Natural killer cell (primary cell): ENCODE measurements around the gene ADSS1. TPM values are rescaled to one million over a fixed set of nuclear protein-coding genes. Genes with fewer than 3 reads are reported as not detected.

Source experiments
- ATAC-seq, 3 donors: fragments of 150-1000 bp in 2 of 3; fragments of 200-7000 bp in 1 of 3; cut with Tn5 transposase; 1 replicate in 1 of 3; 2 replicates in 2 of 3; pipeline ENCODE4 v1.10.0; 2021; ENCODE audit warnings: mild to moderate bottlenecking in 2 of 3, moderate library complexity in 2 of 3
- DNase-seq, 2 donors: peaks; one replicate each; pipeline versions ENCODE4 v3.0.0 to v3.0.0-alpha.2; 2013 to 2021; ENCODE audit warnings: mixed read lengths in 1 of 2
- H3K27ac ChIP-seq: one replicate; pipeline ENCODE4 v1.5.1; 2013; ENCODE audit warnings: mild to moderate bottlenecking, low read length
- H3K27me3 ChIP-seq: one replicate; pipeline ENCODE4 v1.6.1; 2013; ENCODE audit warnings: low read length; ENCODE audit not compliant: control insufficient read depth, insufficient read depth
- H3K36me3 ChIP-seq: one replicate; pipeline ENCODE4 v1.6.1; 2013; ENCODE audit warnings: low read length; ENCODE audit not compliant: control insufficient read depth, insufficient read depth
- H3K4me1 ChIP-seq: one replicate; pipeline ENCODE4 v1.6.1; 2013; ENCODE audit warnings: low read length; ENCODE audit not compliant: control insufficient read depth, insufficient read depth
- H3K4me3 ChIP-seq: one replicate; pipeline ENCODE4 v1.5.1; 2013; ENCODE audit warnings: low read length
- H3K9me3 ChIP-seq: one replicate; pipeline ENCODE4 v1.6.1; 2013; ENCODE audit warnings: low read length; ENCODE audit not compliant: control insufficient read depth, insufficient read depth
- H3K27ac Mint-ChIP-seq, 2 donors: one replicate each; pipeline ENCODE4 v1.8.0; 2022; ENCODE audit warnings: mild to moderate bottlenecking in 2 of 2, mixed read lengths in 2 of 2, moderate library complexity in 1 of 2
- H3K27me3 Mint-ChIP-seq, 2 donors: one replicate each; pipeline ENCODE4 v1.8.0; 2022; ENCODE audit warnings: low read depth in 2 of 2, mixed read lengths in 2 of 2
- H3K36me3 Mint-ChIP-seq: one replicate; pipeline ENCODE4 v1.8.0; 2022; ENCODE audit warnings: mixed read lengths
- H3K4me1 Mint-ChIP-seq, 2 donors: one replicate each; pipeline ENCODE4 v1.8.0; 2022; ENCODE audit warnings: mixed read lengths in 2 of 2
- H3K4me3 Mint-ChIP-seq: one replicate; pipeline ENCODE4 v1.8.0; 2022; ENCODE audit warnings: mild to moderate bottlenecking, moderate library complexity, mixed read lengths
- H3K9me3 Mint-ChIP-seq, 2 donors: one replicate each; pipeline ENCODE4 v1.8.0; 2022; ENCODE audit warnings: mixed read lengths in 2 of 2
- WGBS: methylation state at CpG from one replicate; pipeline ENCODE4 v1.1.7; 2013; ENCODE audit warnings: missing lambda C conversion rate; ENCODE audit not compliant: insufficient coverage; 5-methylcytosine and 5-hydroxymethylcytosine counted together
- intact Hi-C: fragments of 100-400 bp; cut with micrococcal nuclease; formaldehyde crosslinking; loops from one replicate; pipeline ENCODE4 v1.14.2; 2022
- total RNA-seq, 4 donors: library from RNA; stranded (reverse); fragments of 120-200 nt in 1 of 4; gene quantifications; one replicate each; pipeline versions ENCODE4 v1.2.3 to v1.2.4, GENCODE V29; 2013 to 2022
- TF ChIP-seq, protein P1 (sequence below): fragments of 200-600 bp; IDR thresholded peaks from one replicate; pipeline ENCODE4 v1.8.0; 2022; ENCODE audit warnings: antibody characterized with exemption

ADSS1 gene
- total RNA-seq, 3 donors from 2014 or later (not counting 1 experiment from before 2014, with no cell fraction given) = 2.1 to 2.7 (median 2.5) TPM

DNA sequence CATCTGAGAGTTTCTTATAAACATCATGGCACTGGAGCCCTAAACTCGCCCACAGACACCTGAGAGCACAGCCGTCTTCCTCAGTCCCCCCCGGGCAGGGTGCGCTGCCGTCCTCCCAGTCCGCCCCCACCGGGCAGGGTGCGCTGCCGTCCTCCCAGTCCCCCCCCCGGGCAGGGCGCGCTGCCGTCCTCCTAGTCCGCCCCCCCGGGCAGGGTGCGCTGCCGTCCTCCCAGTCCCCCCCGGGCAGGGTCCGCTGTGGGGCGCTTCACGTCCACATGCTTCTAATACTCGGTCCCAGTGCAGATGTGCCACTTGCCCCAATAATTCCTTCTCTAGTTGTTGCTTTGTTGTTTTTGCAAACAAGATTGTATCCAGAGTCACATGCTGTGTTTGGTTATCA lies 6.9 kb upstream of the ADSS1 start:
- WGBS = 91% methylated on average over 22 of the region's 22 CpGs
- H3K27ac Mint-ChIP-seq = no peak overlapping the region

GRCh38 chr14:104717646-104718045 lies 6.4 kb upstream of the ADSS1 start:
- 49% methylated on average over 20 of the region's 20 CpGs for WGBS
- Mint-ChIP-seq H3K4me3 (no peak overlapping the region), H3K27me3 (no peaks in the 10 kb centered on the region)

More for the DNA sequence above, 6.9 kb upstream of the ADSS1 start:
- TF ChIP-seq, protein P1, sequence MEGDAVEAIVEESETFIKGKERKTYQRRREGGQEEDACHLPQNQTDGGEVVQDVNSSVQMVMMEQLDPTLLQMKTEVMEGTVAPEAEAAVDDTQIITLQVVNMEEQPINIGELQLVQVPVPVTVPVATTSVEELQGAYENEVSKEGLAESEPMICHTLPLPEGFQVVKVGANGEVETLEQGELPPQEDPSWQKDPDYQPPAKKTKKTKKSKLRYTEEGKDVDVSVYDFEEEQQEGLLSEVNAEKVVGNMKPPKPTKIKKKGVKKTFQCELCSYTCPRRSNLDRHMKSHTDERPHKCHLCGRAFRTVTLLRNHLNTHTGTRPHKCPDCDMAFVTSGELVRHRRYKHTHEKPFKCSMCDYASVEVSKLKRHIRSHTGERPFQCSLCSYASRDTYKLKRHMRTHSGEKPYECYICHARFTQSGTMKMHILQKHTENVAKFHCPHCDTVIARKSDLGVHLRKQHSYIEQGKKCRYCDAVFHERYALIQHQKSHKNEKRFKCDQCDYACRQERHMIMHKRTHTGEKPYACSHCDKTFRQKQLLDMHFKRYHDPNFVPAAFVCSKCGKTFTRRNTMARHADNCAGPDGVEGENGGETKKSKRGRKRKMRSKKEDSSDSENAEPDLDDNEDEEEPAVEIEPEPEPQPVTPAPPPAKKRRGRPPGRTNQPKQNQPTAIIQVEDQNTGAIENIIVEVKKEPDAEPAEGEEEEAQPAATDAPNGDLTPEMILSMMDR = no peak
- no peaks in the 10 kb centered on the region for H3K9me3 ChIP-seq
- Mint-ChIP-seq H3K9me3 (no peaks in the 10 kb centered on the region), H3K4me3 (no peak overlapping the region), H3K27me3 (no peaks in the 10 kb centered on the region), H3K36me3 (no peaks in the 10 kb centered on the region), H3K4me1 (peaks cover 5 to 11% of the 10 kb centered on the region in 2 donors)
- no peaks in the 10 kb centered on the region for H3K36me3 ChIP-seq
- peaks cover 3% of the 10 kb centered on the region for H3K4me1 ChIP-seq
- intact Hi-C loops = no loop called here
- H3K4me3 ChIP-seq = no peak overlapping the region
- H3K27me3 ChIP-seq = no peaks in the 10 kb centered on the region
- no peak for ATAC-seq
- H3K27ac ChIP-seq = no peak overlapping the region
- no peak for DNase-seq

GRCh38 chr14:104718147-104718546 lies 5.9 kb upstream of the ADSS1 start:
- H3K9me3 ChIP-seq = no peaks in the 10 kb centered on the region
- no peak for DNase-seq
- no peak overlapping the region for H3K4me3 Mint-ChIP-seq
- H3K27me3 Mint-ChIP-seq = no peaks in the 10 kb centered on the region
- no peak for ATAC-seq
- TF ChIP-seq, protein P1 = no peak
- WGBS = 81% methylated on average over 10 of the region's 10 CpGs
- H3K36me3 Mint-ChIP-seq = no peaks in the 10 kb centered on the region
- H3K4me1 Mint-ChIP-seq = peaks cover 5 to 11% of the 10 kb centered on the region in 2 donors
- no peak overlapping the region for H3K27ac ChIP-seq
- H3K4me1 ChIP-seq = peaks cover 4% of the 10 kb centered on the region
- H3K27me3 ChIP-seq = no peaks in the 10 kb centered on the region
- no peaks in the 10 kb centered on the region for H3K9me3 Mint-ChIP-seq
- H3K27ac Mint-ChIP-seq = no peak overlapping the region
- no peak overlapping the region for H3K4me3 ChIP-seq
- no peaks in the 10 kb centered on the region for H3K36me3 ChIP-seq
- intact Hi-C loops = no loop called here

More at GRCh38 chr14:104717646-104718045, 6.4 kb upstream of the ADSS1 start:
- no peaks in the 10 kb centered on the region for H3K36me3 ChIP-seq
- H3K27ac ChIP-seq = no peak overlapping the region
- ATAC-seq = peak in 1 of 3 donors; percentile 49
- peaks cover 5 to 11% of the 10 kb centered on the region in 2 donors for H3K4me1 Mint-ChIP-seq
- no peaks in the 10 kb centered on the region for H3K9me3 ChIP-seq
- H3K9me3 Mint-ChIP-seq = no peaks in the 10 kb centered on the region
- no peak overlapping the region for H3K27ac Mint-ChIP-seq
- H3K4me1 ChIP-seq = peaks cover 3% of the 10 kb centered on the region
- TF ChIP-seq, protein P1 = no peak
- intact Hi-C loops = no loop called here
- no peak overlapping the region for H3K4me3 ChIP-seq
- no peak for DNase-seq
- no peaks in the 10 kb centered on the region for H3K36me3 Mint-ChIP-seq
- no peaks in the 10 kb centered on the region for H3K27me3 ChIP-seq

DNA sequence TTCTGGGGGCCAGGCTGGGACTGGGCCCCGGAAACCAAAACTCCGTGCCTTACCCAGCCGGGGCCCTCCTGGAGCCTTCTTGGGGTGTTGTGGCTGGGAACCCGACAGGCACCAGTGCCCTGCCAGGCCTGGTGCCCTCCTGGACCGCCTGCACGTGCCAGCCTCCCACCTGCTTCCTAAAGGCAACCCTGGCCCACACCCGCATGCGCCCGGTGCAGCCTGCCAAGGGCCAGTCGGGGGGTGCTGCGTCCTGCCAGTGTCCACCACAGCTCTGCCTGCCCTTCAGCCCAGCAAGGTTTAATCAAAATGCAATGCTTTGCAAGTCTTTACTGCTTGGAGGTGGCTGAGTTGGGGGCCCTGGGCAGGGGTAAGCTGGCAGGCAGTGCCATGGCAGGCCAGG lies 5.2 kb upstream of the ADSS1 start:
- intact Hi-C loops = no loop called here
- no peaks in the 10 kb centered on the region for H3K9me3 ChIP-seq
- Mint-ChIP-seq H3K9me3 (no peaks in the 10 kb centered on the region), H3K36me3 (no peaks in the 10 kb centered on the region), H3K4me3 (no peak overlapping the region), H3K4me1 (peaks cover 5 to 11% of the 10 kb centered on the region in 2 donors), H3K27ac (no peak overlapping the region), H3K27me3 (no peaks in the 10 kb centered on the region)
- no peaks in the 10 kb centered on the region for H3K27me3 ChIP-seq
- H3K4me1 ChIP-seq = peaks cover 7% of the 10 kb centered on the region
- 97% methylated on average over 11 of the region's 11 CpGs for WGBS
- DNase-seq (no peak), ATAC-seq (no peak)
- TF ChIP-seq, protein P1 = no peak
- H3K36me3 ChIP-seq = no peaks in the 10 kb centered on the region
- H3K27ac ChIP-seq = no peak overlapping the region
- H3K4me3 ChIP-seq = no peak overlapping the region
